ENCODE results near the gene PCIF1. TPM values are rescaled to one million over a fixed set of nuclear protein-coding genes. Genes with fewer than 3 reads are reported as not detected.
"Not testable (repeated sequence)": the region's sequence is repeated elsewhere in the genome, so short reads cannot be mapped to it uniquely, and the experiment has no call there.

The PCIF1 gene
- 29.3 TPM for total RNA-seq

DNA sequence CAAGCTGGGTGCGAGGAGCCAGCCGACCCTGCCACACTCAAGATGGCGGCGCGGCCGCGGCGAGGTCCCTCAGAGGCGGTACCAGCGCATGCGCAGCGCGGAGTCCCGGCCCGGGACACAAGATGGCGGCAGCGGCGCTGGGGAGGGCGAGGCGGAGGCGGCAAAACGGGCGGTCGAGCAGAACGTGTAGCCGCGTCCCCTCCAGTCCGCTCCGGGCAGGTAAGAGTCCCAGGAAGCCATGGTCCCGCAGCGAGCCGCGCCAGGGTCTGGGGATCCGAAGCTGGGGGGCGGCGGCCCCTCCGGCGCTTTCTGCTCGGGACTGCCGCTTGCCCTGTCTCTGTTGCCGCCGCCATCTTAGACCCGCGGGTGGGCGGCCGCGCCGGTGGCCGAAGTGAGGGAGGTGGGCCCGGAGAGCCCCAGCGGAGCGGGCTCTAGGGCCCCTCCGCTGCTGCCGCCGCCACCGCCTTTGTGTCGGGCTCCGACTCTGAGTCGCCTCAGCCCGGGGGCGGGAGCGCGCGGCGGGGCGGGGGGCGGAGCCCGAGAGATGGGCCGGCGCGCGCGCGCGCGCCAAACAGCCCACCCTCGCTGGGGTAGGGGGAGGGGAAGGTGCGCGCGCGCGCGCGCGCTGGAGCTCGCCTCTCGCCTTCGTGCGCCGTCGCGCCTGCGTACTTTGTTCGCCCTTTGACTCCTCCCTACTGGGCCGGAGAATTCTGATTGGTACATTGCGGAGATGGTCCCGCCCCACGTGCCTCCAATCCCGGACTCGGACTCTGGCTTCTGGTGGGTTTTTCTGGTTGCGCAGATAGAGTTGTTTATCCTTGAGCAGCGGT lies at the start of gene PCIF1:
TSS of gene PCIF1 (plus strand) at position 98 of the 830 bp plus-strand sequence. CDS start 4,317 bp downstream, outside the sequence.
- peak; percentile 99 for DNase-seq (ENCODE audit: low spot score)

DNA sequence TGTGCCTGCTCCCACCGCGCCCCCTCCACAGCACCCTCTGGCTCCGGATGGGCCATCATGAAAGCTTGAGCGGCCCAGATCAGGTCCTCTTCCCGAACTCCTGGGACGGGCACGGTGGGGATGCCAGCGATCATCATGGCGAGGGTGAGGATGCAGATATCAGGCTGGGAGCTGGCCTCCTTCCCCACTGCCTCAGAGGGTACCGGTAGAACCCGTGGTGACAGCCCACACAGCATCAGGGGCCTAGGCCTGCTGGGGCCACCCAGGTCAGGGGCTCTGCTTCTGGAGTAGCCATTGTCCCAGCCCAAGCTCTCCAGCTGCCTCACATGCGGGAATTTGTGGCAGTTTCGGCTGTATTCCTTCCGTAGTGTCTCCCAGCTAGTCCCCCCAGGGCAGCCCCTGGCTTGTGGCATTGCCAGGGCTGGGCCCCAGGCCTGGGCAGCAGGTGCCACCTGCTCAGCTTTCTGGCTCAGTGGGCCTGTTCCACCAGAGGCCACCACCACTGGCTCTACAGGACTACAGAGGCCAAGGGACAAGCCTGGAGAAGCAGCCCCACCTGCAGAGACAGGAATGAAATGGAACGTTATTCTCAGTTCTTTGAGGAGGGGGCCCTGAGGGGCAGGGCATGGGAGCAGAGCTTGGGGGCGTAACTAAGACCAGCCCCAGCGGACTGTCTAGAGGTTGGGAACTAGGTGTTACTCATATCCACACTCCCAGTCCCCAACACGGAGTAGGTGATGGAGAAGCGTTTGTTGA lies 47.7 kb upstream of the PCIF1 start:
- no peak for DNase-seq (ENCODE audit: low spot score)

DNA sequence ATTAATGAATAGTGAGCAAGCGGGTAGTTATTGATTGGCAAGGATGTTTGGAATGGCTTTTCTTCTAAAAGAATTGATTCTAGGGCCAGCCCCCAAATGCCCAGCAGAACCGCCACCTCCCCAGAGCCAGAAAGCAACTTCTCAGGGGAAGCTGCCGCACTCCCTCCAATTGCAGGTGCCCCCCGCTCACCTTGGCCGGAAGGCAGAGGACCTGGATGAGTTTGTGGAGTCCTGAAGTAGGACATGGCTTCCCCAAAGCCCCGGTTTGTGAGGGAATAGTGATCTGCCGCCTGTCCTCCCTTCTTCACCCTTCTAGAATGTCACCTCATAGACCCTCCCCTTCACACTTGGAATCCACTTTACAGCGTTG lies 47.2 kb upstream of the PCIF1 start, which contains the start of gene SPATA25:
TSS of gene SPATA25 (minus strand) at position 277 of the 370 bp plus-strand sequence. CDS start at position 245, 32 bp downstream.
- no peak for DNase-seq (ENCODE audit: low spot score)

DNA sequence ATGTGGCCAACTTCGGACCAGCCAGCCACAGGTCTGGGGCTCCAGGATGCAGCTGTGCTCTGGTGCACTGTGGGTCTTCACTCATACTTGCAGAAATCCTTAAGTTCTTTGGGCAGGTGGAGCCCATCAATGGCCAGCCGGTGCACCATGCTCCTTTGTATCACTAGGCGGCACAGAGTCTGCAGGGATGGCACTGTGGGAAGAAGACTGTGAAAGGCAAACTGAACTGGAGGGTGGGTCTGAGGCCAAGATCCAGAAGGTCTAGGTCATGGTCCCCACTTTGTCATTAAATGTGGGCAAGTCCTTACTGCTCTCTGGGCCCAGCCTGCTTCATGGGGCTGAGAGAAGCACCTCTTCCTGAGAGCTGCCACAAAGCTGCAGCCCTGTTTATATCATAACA lies 45.8 kb upstream of the PCIF1 start:
- no peak for DNase-seq (ENCODE audit: low spot score)

DNA sequence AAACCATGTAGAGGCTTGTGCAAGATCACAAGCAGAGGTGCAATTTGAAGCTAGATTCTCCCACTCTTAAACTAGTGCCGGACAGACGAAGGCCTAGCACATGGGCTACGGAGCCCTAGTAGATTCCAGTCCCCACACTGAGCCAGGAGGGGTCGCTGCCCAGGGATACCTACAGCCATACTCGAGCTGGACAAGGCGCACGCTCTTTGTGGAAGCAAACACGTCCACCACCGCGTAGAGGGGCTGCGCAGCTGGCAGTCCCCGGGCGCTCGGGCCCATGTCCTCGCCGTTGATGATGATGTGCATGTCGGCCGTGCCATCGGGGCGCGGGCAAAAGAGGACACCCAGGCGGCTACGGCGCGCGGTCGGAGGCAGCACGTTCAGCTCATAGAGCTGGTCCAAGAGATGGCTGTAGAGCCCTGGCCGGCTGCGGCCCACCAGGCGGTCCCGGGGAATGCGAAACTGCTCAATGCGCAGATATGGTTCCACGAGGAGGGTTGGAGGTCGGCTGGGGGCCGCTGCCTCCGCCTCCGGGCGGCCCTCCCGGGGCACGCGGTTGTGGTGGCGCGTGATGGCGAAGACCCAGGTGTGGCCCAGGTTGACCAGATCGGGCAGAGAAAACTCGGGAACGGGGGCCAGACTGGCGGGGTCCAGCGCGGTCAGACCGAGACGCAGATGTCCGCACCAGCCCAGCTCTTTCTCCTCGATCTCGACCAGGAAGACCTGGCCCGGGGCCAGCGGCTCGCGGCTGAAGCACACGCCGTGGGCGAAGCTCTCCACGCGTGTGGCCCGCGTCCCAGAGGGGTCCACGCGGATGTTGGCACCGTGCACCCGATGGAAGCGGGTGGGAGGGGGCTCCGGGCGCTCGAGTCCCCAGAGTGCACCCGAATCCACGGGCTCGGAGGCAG lies 44.2 kb upstream of the PCIF1 start:
- DNase-seq (ENCODE audit: low spot score): peak; percentile 83

DNA sequence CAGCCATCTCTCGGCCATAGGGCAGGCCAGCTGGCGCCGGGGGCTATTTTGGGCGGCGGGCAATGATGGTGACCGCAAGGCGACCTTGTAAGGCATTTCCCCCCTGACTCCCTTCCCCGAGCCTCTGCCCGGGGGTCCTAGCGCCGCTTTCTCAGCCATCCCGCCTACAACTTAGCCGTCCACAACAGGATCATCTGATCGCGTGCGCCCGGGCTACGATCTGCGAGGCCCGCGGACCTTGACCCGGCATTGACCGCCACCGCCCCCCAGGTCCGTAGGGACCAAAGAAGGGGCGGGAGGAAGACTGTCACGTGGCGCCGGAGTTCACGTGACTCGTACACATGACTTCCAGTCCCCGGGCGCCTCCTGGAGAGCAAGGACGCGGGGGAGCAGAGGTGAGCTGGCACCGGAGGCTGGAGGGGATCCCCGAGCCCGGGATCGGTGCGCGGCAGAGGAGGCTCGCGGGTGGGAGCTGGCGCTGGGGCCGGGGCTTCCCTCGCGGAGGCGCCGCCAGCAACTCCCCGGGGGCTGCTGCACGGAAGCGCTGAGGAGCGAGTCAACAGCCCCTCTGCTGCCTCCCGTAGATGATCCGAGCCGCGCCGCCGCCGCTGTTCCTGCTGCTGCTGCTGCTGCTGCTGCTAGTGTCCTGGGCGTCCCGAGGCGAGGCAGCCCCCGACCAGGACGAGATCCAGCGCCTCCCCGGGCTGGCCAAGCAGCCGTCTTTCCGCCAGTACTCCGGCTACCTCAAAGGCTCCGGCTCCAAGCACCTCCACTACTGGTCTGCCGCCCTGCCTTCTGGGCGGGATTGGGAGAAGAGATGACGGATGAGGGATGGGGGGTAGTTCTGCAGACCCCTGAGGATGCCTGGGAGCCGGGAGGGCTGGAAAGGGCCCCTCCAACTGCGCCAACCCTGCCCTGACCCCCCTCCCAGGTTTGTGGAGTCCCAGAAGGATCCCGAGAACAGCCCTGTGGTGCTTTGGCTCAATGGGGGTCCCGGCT lies 43.2 kb upstream of the PCIF1 start, which contains the start of the genes CTSA and NEURL2:
TSS of gene CTSA (plus strand) at position 351 of the 999 bp plus-strand sequence. CDS start at position 585, 234 bp downstream.
TSS of gene NEURL2 (minus strand) at position 224 of the 999 bp plus-strand sequence. CDS start at position 7, 217 bp downstream.
- DNase-seq (ENCODE audit: low spot score): peak; percentile 93

DNA sequence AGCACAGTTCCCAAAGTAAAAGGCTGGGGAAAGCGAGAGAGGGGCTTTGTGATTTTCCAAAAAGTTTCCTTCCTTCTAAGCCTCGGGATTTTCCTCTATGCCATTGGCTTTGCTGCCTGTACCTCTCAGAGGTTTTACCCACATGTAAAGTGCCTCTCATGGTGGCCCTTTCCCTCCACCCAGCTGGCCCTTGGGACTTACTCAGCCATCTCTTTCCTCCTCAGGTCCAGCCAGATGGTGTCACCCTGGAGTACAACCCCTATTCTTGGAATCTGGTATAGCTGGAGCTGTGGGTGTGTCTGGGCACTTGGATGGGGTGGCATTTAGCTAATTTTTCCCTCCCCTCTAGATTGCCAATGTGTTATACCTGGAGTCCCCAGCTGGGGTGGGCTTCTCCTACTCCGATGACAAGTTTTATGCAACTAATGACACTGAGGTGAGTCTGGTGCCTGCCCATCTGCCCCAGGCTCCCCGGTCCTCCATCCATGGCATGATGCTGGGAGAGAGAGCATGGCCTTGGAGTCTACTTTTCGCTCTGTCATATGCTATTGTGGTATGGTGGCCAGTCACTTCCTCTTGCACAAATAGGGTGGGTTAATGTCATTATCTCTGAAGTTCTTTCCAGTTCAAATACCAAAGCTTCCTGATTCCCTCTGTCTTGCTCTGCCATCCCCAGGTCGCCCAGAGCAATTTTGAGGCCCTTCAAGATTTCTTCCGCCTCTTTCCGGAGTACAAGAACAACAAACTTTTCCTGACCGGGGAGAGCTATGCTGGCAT lies 42.2 kb upstream of the PCIF1 start:
- DNase-seq (ENCODE audit: low spot score): no peak

DNA sequence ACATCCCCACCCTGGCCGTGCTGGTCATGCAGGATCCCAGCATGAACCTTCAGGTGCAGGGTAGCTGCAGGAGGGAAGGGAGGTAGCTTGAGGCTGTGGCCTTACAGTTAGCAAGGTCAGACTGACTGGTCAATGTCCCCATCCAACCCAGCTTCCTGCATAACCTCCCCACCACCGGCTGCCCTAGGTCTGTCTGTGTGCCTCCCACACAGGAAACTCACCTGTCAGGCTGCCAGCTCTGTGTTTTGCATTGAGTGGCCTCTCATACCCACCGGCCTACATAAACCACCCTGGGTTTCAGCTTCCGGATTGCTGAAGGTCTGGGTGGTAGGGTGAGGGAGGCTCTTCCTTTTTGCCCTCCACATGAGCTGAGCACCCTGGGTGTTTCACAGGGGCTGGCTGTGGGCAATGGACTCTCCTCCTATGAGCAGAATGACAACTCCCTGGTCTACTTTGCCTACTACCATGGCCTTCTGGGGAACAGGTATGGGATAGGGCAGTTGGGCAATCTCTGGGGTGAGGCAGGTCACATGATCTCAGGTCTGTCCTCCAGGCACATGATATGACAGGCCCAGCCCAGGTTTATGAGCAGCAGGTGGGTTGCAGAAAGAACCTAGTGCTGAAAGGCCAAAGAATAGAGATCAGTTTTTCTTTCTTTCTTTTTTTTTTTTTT lies 41.5 kb upstream of the PCIF1 start:
- DNase-seq (ENCODE audit: low spot score): no peak

DNA sequence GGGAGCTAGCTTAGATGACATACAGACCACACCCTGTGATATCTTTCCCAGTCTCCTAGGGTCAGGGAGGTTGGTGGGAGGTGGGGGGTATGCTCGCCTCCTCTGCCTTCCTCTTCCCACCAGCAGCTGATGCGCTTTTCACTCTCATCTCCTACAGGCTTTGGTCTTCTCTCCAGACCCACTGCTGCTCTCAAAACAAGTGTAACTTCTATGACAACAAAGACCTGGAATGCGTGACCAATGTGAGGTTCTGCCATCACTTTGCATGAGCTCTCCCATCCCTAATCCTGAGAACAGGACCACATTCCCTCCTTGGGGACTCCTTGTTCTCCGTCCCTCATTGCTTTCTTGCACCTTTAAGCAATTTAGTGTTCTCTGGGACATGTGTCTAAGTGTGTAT lies 40.7 kb upstream of the PCIF1 start:
- no peak for DNase-seq (ENCODE audit: low spot score)

DNA sequence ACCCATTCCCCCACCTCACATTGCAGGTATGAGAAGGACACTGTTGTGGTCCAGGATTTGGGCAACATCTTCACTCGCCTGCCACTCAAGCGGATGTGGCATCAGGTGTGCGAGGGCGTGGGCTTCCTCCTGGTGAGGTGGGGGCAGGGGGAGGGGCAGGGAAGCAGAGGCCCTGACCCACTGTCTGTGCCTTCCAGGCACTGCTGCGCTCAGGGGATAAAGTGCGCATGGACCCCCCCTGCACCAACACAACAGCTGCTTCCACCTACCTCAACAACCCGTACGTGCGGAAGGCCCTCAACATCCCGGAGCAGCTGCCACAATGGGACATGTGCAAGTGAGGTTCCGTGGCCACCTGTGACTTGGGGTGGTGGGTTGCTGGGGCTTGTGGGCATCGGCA lies 39.7 kb upstream of the PCIF1 start:
- DNase-seq (ENCODE audit: low spot score): no peak

DNA sequence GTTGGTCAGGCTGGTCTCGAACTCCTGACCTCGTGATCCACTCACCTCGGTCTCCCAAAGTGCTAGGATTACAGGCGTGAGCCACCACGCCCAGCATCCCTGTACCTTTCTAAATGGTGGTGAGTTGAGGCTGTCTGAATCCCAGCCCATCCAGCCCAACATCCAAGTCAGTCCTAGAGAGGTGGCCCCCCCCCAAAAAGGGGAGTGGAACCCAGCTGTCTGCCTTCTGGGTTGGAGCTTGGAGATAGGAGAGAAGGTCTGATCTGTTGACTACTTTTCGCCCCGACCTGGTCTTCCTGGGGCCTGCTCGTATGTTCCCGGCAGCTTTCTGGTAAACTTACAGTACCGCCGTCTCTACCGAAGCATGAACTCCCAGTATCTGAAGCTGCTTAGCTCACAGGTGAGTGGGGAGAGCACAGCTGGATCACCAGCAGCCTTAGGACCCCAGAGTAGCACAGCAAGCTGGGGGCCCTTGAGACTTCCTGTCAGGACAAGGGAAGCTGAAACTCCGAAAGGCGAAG lies 37.8 kb upstream of the PCIF1 start:
- DNase-seq (ENCODE audit: low spot score): no peak

DNA sequence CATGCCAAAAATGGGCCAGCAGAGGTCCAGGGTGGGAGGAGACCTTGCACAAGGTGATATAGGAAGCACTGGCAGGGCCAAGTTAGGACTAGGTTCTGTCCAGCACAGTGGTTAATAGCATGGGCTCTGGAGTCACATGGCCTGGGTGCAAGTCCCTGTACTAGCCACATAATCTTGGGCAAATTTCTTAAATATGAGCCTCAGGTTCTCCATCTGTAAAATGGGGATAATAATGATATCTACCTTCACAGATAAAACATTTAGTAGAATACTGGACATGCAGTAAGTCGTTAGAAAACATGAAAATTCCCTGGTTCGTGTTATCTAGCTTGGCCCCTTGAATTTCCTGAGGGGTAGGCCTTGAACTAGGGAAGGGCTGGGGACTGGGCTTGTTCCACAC lies 37.2 kb upstream of the PCIF1 start:
- no peak for DNase-seq (ENCODE audit: low spot score)

DNA sequence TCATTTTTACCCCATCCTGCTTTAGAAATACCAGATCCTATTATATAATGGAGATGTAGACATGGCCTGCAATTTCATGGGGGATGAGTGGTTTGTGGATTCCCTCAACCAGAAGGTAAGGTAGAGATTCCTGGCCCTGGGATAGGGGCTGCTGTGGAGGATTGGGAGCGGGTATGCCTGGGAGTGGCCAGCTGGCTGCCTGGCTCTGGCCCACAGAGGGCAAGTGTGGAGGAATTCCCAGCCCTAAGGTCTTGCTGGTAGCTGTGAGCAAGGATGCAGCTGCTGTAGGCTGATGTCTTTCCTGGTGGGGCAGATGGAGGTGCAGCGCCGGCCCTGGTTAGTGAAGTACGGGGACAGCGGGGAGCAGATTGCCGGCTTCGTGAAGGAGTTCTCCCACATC lies 36.8 kb upstream of the PCIF1 start:
- DNase-seq (ENCODE audit: low spot score): no peak

DNA sequence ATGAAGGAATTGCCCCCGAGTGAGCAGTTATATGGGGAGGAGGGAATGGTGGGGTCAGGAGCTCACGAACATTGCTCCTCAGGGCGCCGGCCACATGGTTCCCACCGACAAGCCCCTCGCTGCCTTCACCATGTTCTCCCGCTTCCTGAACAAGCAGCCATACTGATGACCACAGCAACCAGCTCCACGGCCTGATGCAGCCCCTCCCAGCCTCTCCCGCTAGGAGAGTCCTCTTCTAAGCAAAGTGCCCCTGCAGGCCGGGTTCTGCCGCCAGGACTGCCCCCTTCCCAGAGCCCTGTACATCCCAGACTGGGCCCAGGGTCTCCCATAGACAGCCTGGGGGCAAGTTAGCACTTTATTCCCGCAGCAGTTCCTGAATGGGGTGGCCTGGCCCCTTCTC lies 36.2 kb upstream of the PCIF1 start:
- no peak for DNase-seq (ENCODE audit: low spot score)

DNA sequence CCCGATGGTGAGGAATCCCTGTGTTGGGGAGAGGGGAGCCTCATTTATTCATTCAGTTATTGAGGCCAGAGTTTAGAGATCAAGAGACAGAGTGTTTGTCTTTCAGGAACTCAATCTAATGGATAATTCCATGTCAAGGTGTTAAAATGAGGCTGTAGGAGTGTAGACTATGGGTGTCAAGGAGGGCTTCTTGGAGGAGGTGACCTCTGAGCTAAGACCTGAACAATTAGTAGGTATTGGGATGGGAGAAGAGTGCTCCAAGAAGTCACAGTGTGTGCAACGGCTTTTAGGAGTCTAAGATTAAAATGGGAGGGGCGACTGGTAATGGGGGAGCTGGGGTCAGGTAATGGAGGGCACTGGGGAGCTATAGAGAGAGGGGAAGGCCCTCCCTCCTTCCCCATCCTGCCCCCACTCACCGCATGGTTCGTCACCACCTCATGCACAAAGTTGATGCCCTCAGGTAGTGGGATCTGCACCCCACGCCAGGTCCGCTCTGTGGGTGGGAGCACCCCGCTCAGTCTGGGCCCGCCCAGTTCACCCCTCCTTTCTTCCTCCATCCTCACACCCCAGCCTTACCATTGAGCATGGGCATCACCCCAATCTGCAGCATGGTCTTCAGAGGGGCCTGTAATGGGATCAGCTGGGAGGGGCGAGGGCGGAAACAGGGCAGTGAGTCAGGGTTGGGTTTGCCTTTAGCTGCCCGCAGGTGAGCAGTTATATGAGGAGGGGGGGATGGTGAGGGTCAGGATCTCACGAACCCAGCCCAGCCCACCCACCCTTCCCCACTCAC lies 35.2 kb upstream of the PCIF1 start:
- no peak for DNase-seq (ENCODE audit: low spot score)

DNA sequence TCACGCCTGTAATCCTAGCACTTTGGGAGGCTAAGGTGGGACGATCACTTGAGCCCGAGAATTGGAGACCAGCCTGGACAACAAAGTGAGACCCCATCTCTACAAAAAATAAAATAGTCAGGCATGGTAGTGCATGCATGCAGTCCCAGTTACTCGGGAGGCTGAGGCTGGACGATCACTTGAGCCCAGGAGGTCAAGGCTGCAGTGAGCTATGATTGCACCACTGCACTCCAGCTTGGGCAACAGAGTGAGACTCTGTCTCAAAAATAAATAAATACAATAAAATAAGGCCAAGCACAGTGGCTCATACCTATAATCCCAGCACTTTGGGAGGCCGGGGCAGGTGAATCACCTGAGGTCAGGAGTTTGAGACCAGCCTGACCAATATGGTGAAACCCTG lies 33.2 kb upstream of the PCIF1 start:
- DNase-seq (ENCODE audit: low spot score): not testable (repeated sequence)

DNA sequence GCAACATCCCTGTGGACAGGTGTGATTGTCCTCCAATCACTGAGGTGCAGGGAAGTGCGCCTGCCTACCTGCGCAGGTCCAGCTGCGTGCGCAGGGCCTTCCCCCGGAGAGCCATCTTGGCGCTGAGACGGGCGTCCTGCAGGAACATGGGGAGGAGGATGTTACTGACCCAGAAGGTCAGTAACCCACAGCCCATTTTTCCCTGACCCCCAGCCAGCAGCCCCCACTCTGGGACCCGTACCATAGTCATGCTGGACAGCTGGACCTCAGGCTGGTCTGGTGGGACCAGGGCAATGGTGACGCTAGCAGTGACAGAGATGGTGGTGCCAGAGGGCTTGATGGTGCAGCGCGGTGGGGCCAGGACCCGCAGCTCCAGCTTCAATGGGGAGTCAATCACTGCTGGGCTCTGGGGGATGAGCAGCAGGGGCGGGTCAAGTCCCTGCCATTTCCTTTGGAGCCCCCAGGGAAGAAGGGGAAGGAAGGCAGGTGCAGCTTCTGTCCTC lies 32.2 kb upstream of the PCIF1 start:
- DNase-seq (ENCODE audit: low spot score): no peak
